ENCODE data around the gene SLC31A1.

- TF ChIP-seq POLR2A (IDR thresholded peaks at IDR 0.05) (no peak), CTCF (IDR thresholded peaks at IDR 0.05 in 4 of 5, conservative IDR thresholded peaks at IDR 0.05 in 1 of 5) (no peak)
These were observed 19.8 kb downstream of the SLC31A1 start for GRCh38 chr9:113241161-113241560.
